ENCODE data around the gene BANK1.

- TF ChIP-seq EZH2 (IDR thresholded peaks at IDR 0.05; ENCODE audit: insufficient read depth, poor library complexity, severe bottlenecking) (no peak), EZH2phosphoT487 (IDR thresholded peaks at IDR 0.05; ENCODE audit: insufficient read depth, low read depth) (no peak)
Observed at GRCh38 chr4:101825953-101826352, 35.4 kb downstream of the BANK1 start.

Measured in GM23248 (cell line).